Left ventricle myocardium inferior (tissue), 1 donor: ENCODE data around the gene CPB2. TPM values are rescaled to one million over a fixed set of nuclear protein-coding genes. Genes with fewer than 3 reads are reported as not detected.

Source experiments
- DNase-seq: peaks from one replicate; pipeline ENCODE4 v3.0.0-alpha.2; 2020
- H3K27ac ChIP-seq: fragments of 200-600 bp; replicated peaks from 2 replicates; pipeline ENCODE4 v1.8.0; 2021
- H3K27me3 ChIP-seq: fragments of 200-600 bp; 2 replicates; pipeline ENCODE4 v1.8.0; 2021; ENCODE audit warnings: low read depth
- H3K36me3 ChIP-seq: fragments of 200-600 bp; 2 replicates; pipeline ENCODE4 v1.8.0; 2021
- H3K4me1 ChIP-seq: fragments of 200-600 bp; 2 replicates; pipeline ENCODE4 v1.8.0; 2021
- H3K4me3 ChIP-seq: fragments of 200-600 bp; 2 replicates; pipeline ENCODE4 v1.8.0; 2021; ENCODE audit warnings: mild to moderate bottlenecking, moderate library complexity
- H3K9me3 ChIP-seq: fragments of 200-600 bp; replicated peaks from 2 replicates; pipeline ENCODE4 v1.8.0; 2021
- intact Hi-C: fragments of 100-400 bp; cut with micrococcal nuclease; formaldehyde crosslinking; loops from one replicate; pipeline ENCODE4 v1.11.0; 2022
- total RNA-seq: library from RNA; stranded (reverse); fragmentation: NEBNext Ultra II Directional; extraction: Animal tissue kit (Norgen Biotek cat#: 25700); gene quantifications from one replicate; pipeline ENCODE4 v1.2.1, GENCODE V29; 2021
- TF ChIP-seq, protein P1 (sequence below): fragments of 200-600 bp; IDR thresholded peaks from 2 replicates; pipeline ENCODE4 v1.8.0; 2021; ENCODE audit warnings: antibody characterized with exemption, mild to moderate bottlenecking, borderline replicate concordance
- donor health status: DM: no; HTN: yes; CAD: no; lungs with severe emphysema.

The CPB2 gene
- total RNA-seq, 1 donor from 2014 or later = not detected

DNA sequence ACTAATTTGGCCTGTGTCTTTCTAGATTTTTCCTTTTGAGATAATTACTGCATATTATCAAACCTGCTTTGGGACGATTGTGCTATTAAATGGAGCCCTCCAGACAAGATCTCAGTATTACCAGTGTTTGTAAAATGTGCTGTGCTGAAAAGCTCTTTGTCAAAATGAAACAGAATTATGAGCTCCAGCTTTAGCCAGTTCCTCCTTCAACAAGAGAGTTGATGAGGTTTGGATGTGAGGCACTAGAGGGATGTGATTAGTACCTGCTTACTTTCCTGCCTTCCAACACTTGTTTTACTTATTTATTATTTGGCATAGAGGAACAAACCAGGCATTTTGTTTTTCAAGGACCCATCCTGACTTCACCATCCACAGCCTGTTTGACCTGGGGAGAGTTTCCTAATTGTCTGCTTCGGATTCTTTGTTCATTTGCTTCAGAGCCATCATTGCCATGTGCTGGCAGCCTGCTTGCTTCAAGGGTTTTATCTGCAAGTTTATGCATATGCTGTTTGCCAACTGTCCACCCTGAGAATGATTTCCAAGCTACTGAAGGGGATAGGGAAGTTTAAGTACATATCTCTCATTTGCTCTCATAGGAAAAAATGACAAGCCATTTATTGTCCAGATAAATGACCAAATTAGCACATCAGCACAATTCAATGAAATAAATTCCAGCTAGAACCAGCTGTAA lies 32.9 kb upstream of the CPB2 start:
- H3K36me3 ChIP-seq = no peaks in the 10 kb centered on the region
- TF ChIP-seq, protein P1, sequence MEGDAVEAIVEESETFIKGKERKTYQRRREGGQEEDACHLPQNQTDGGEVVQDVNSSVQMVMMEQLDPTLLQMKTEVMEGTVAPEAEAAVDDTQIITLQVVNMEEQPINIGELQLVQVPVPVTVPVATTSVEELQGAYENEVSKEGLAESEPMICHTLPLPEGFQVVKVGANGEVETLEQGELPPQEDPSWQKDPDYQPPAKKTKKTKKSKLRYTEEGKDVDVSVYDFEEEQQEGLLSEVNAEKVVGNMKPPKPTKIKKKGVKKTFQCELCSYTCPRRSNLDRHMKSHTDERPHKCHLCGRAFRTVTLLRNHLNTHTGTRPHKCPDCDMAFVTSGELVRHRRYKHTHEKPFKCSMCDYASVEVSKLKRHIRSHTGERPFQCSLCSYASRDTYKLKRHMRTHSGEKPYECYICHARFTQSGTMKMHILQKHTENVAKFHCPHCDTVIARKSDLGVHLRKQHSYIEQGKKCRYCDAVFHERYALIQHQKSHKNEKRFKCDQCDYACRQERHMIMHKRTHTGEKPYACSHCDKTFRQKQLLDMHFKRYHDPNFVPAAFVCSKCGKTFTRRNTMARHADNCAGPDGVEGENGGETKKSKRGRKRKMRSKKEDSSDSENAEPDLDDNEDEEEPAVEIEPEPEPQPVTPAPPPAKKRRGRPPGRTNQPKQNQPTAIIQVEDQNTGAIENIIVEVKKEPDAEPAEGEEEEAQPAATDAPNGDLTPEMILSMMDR = no peak
- peaks cover 53% of the 10 kb centered on the region for H3K27me3 ChIP-seq
- H3K27ac ChIP-seq = no peak overlapping the region
- H3K4me1 ChIP-seq = no peaks in the 10 kb centered on the region
- intact Hi-C loops = no loop called here
- DNase-seq = no peak
- H3K4me3 ChIP-seq = no peak overlapping the region
- H3K9me3 ChIP-seq = no peaks in the 10 kb centered on the region

DNA sequence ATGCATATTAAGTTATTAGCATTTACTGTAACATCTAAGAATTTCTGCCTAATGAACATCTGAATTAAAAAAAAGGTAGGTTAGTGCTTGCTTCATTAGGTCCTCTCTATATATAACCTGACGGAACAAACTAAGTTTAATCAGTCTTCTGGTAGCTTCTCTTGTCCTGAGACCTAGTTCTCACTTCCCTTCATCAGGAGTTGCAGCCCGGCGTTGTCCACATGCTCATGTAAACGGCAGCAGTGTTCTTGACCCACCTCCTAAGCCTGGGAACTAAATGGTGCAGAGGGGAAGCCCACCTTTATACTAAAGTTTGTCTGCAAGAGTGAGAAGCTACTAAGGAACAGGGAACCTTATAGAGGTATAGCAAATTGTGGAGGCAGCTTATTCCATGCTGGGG lies 31.9 kb upstream of the CPB2 start:
- Histone ChIP-seq H3K4me3 (no peak overlapping the region), H3K9me3 (no peaks in the 10 kb centered on the region), H3K27me3 (peaks cover 55% of the 10 kb centered on the region), H3K27ac (no peak overlapping the region), H3K36me3 (no peaks in the 10 kb centered on the region), H3K4me1 (no peaks in the 10 kb centered on the region)
- TF ChIP-seq, protein P1 = no peak
- no peak for DNase-seq
- intact Hi-C loops = no loop called here

DNA sequence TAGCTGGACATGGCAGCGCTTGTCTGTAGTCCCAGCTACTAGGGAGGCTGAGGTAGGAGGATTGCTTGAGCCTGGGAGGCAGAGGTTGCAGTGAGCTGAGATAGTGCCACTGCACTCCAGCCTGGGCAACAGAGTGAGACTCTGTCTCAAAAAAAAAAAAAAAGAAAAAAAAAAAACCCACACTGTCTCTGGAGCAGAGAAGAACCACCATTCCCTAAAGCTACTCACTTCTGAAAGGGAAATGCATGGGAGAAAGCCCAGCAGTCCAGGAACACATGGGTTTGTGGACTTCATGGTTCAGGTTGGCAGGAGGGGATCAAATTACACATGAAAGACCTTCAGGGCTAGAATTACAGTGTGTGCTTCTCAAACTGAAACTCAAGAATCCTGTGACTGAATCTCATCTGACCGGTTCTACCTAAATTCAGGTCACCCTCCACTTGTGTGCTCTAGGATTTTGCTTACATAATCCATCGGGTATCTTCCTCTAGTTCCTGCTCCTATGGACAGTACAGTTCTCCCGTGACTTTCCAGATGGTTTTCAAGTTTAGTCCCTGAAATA lies 30.2 kb upstream of the CPB2 start:
- peaks cover 63% of the 10 kb centered on the region for H3K27me3 ChIP-seq
- TF ChIP-seq, protein P1 = no peak
- intact Hi-C loops = no loop called here

DNA sequence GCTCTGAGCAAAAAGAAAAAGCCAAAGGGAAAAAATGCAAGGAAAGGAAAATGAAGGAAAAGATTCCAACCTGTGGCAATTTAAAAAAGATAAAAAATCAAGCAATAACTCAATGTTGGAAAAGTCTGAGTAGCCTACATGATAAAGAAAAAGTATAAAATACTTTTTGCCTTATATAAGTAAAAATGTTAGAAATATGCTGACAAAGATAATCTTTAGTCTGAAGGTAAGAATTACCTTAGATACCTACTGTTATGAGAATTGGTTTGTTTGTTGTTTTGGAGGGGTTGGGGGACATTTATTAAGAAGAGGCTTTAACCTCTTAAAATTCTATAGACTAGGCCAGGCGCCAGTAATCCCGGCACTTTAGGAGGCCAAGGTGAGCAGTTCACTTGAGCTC lies 29.7 kb upstream of the CPB2 start:
- TF ChIP-seq, protein P1 = no peak
- Histone ChIP-seq H3K27me3 (peaks cover 66% of the 10 kb centered on the region), H3K36me3 (no peaks in the 10 kb centered on the region), H3K4me3 (no peak overlapping the region), H3K27ac (no peak overlapping the region), H3K4me1 (no peaks in the 10 kb centered on the region), H3K9me3 (no peaks in the 10 kb centered on the region)
- no peak for DNase-seq
- intact Hi-C loops = no loop called here

More for the DNA sequence above, 30.2 kb upstream of the CPB2 start:
- H3K27ac ChIP-seq = no peak overlapping the region
- no peaks in the 10 kb centered on the region for H3K36me3 ChIP-seq
- no peak for DNase-seq
- no peaks in the 10 kb centered on the region for H3K9me3 ChIP-seq
- H3K4me1 ChIP-seq = no peaks in the 10 kb centered on the region
- H3K4me3 ChIP-seq = no peak overlapping the region

DNA sequence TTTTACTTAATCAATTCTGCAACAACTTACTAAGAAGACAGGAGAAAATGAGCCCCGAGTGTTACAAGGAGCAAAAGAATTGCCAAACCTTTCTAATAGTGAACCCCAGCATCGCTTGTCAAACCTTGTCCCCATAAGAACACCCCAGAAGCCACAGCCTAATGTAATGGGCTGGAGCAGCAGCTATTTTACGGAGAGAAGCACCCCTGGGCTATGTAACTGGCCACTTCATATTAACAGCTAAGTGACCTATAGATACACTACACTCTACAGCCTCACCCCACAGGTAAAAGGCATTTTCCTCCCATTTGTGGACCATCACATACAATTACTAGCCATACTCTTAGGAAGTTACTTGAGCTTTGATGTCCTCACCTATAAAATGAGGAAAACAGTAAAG lies 27.3 kb upstream of the CPB2 start:
- DNase-seq = no peak
- H3K27ac ChIP-seq = no peak overlapping the region
- peaks cover 68% of the 10 kb centered on the region for H3K27me3 ChIP-seq
- intact Hi-C loops = no loop called here
- no peaks in the 10 kb centered on the region for H3K4me1 ChIP-seq
- H3K36me3 ChIP-seq = no peaks in the 10 kb centered on the region
- TF ChIP-seq, protein P1 = no peak
- no peaks in the 10 kb centered on the region for H3K9me3 ChIP-seq
- no peak overlapping the region for H3K4me3 ChIP-seq
